HEK293 (cell line): ENCODE data around the gene RER1.

Experiments used
- ATF2 ChIP-seq: fragments of 450-650 bp; formaldehyde crosslinking; IDR thresholded peaks from 2 replicates; pipeline ENCODE4 v1.5.1; 2016; ENCODE audit warnings: missing biosample characterization, missing genetic modification characterization, low read depth
- CTCF ChIP-seq: fragments of 450-650 bp; formaldehyde crosslinking; IDR thresholded peaks from 2 replicates; pipeline ENCODE4 v1.5.1; 2016; ENCODE audit warnings: missing biosample characterization, missing genetic modification characterization
- KLF17 ChIP-seq: fragments of 450-650 bp; formaldehyde crosslinking; IDR thresholded peaks from 2 replicates; pipeline ENCODE4 v1.5.1; 2016; ENCODE audit warnings: missing biosample characterization, missing genetic modification characterization
- REST ChIP-seq: fragments of 450-650 bp; formaldehyde crosslinking; IDR thresholded peaks from 2 replicates; pipeline ENCODE4 v1.5.1; 2016; ENCODE audit warnings: missing biosample characterization, missing genetic modification characterization
- ZBTB20 ChIP-seq: fragments of 450-650 bp; formaldehyde crosslinking; IDR thresholded peaks from 2 replicates; pipeline ENCODE4 v1.5.1; 2016; ENCODE audit warnings: missing biosample characterization, missing genetic modification characterization
- ZBTB8A ChIP-seq: fragments of 450-650 bp; formaldehyde crosslinking; IDR thresholded peaks from 2 replicates; pipeline ENCODE4 v1.5.1; 2016; ENCODE audit warnings: missing biosample characterization, missing genetic modification characterization
- ZNF155 ChIP-seq: fragments of 450-650 bp; formaldehyde crosslinking; IDR thresholded peaks from 2 replicates; pipeline ENCODE4 v1.5.1; 2016; ENCODE audit warnings: missing biosample characterization, missing genetic modification characterization
- ZNF274 ChIP-seq, 2 experiments: fragments of 200-500 bp in 1 of 2; fragments of 450-650 bp in 1 of 2; sonication (Bioruptor generic) in 1 of 2; formaldehyde crosslinking in 1 of 2; IDR thresholded peaks; 2 replicates each; pipeline versions ENCODE4 v1.5.1 to v1.6.1; 2014 to 2016; ENCODE audit warnings: borderline replicate concordance in 1 of 2, inconsistent platforms in 1 of 2, low read length in 1 of 2, missing biosample characterization in 1 of 2, missing genetic modification characterization in 1 of 2
- ZNF398 ChIP-seq: fragments of 450-650 bp; formaldehyde crosslinking; IDR thresholded peaks from 2 replicates; pipeline ENCODE4 v1.5.1; 2017; ENCODE audit warnings: missing biosample characterization, missing genetic modification characterization
- ZNF449 ChIP-seq: fragments of 450-650 bp; formaldehyde crosslinking; IDR thresholded peaks from 2 replicates; pipeline ENCODE4 v1.5.1; 2017; ENCODE audit warnings: missing biosample characterization, mild to moderate bottlenecking, missing genetic modification characterization, moderate library complexity
- ZNF558 ChIP-seq: fragments of 450-650 bp; formaldehyde crosslinking; IDR thresholded peaks from 2 replicates; pipeline ENCODE4 v1.5.1; 2016; ENCODE audit warnings: missing biosample characterization, missing genetic modification characterization
- ZSCAN18 ChIP-seq: fragments of 450-650 bp; formaldehyde crosslinking; IDR thresholded peaks from 2 replicates; pipeline ENCODE4 v1.5.1; 2016; ENCODE audit warnings: missing biosample characterization, missing genetic modification characterization

- no peak for TF ChIP-seq ZNF274 (IDR thresholded peaks at IDR 0.05; ENCODE audit: low read length)
- no peak for TF ChIP-seq ZNF274 (tag by site-specific recombination; IDR thresholded peaks at IDR 0.05; ENCODE audit: borderline replicate concordance)
- no peak for TF ChIP-seq ZBTB20 (tag by site-specific recombination)
- TF ChIP-seq CTCF (tag by site-specific recombination): no peak
- TF ChIP-seq ZNF398: no peak
- no peak for TF ChIP-seq ZNF558 (tag by site-specific recombination)
- TF ChIP-seq ZNF449 (tag by site-specific recombination): no peak
- no peak for TF ChIP-seq KLF17 (tag by site-specific recombination)
- TF ChIP-seq REST (tag by site-specific recombination): no peak
- no peak for TF ChIP-seq ATF2 (tag by site-specific recombination)
- TF ChIP-seq ZNF155: no peak
- TF ChIP-seq ZBTB8A (tag by site-specific recombination): no peak
- TF ChIP-seq ZSCAN18 (tag by site-specific recombination): no peak
Observed at GRCh38 chr1:2411801-2412394, 20.3 kb downstream of the RER1 start.
